Testis (tissue), 2 donors: ENCODE data around the gene TOX3.

Source experiments
- CTCF ChIP-seq, 3 experiments: fragments of 450-650 bp in 2 of 3; fragments of 200-600 bp in 1 of 3; sonication (generic) in 1 of 3; IDR thresholded peaks; one replicate each; pipeline ENCODE4 v1.5.1; 2016 to 2019; ENCODE audit warnings: antibody characterized with exemption in 3 of 3, mild to moderate bottlenecking in 2 of 3, moderate library complexity in 1 of 3
- POLR2A ChIP-seq: fragments of 450-650 bp; IDR thresholded peaks from one replicate; pipeline ENCODE4 v1.6.1; 2017; ENCODE audit warnings: antibody characterized with exemption, mild to moderate bottlenecking, moderate library complexity

DNA sequence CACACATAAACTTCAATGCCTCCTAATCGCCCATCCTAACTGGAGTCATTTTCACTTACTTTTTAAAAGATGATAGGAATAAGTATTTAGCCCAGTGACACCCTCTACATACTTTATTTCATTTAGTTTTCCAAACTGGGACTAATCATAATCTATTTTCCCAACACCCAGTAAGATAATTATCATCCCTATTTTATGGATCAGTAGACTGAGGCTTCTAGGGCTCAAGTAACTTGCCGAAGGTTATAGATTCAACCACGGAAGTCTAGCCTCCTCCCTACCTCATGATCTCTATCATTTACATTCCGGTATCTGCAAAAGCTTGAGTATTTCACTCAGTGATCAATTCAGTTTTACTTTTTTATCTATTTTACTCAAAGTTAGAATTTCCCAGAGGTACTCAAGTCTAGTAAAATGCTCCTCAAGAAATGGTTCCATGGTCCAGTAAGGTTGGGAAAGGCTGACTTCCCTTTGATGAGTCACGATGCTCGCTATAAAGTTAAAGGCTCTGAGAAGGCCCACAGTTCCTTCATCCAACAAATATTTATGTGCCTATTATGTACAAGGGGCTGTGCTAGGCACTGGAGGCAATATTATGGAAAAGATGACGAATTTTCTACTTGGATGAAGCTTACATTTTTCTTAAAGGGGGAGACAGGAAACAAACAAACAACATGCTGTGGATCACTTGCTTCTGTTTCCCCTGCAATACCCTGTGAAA, 75.1 kb downstream of the TOX3 start:
- TF ChIP-seq CTCF (IDR thresholded peaks at IDR 0.05): no peak
- TF ChIP-seq POLR2A: no peak
